Measurements from ENCODE around the gene RPL22. TPM values are rescaled to one million over a fixed set of nuclear protein-coding genes. Genes with fewer than 3 reads are reported as not detected.

Gene RPL22
- total and polyA plus RNA-seq, 2 of the 4 experiments (the other 2 are of a cell fraction): 26.2 to 131 TPM

DNA sequence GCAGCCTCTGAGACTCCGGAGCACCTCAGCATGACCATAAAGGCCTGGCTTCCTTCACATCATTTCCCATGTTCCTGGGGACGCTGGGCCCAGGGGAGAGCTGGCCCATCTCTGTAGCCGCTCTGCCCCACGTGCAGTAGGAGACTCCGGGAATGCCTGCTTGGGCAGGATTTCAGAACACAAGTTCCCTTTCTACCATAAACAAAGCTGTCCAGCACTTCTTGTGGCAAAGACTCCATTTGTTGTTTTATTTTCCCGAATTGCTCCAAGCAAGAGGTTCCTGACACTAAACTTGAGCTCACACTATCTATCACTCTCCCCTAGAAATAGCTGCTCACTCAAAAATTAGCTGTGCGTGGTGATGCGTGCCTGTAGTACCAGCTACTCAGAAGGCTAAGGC is 41.2 kb downstream of the RPL22 start:
- Histone ChIP-seq H3K14ac (replicated peaks; ENCODE audit: low read depth, low read length) (no peak overlapping the region), H3K9ac (ENCODE audit: low read depth, low read length) (no peak overlapping the region), H3K27me3 (ENCODE audit: control insufficient read depth, insufficient read depth, low read length) (peaks cover 10% of the 10 kb centered on the region; the same call in 1 of the 2 replicates), H3K56ac (ENCODE audit: extremely low read depth, insufficient read depth, low read length) (no peak overlapping the region), H3K27ac (ENCODE audit: insufficient read depth, low read length) (no peak overlapping the region), H3K4ac (ENCODE audit: low read depth, low read length) (no peak overlapping the region), H3K4me2 (ENCODE audit: low read depth, low read length) (no peak overlapping the region), H3K4me3 (ENCODE audit: insufficient read depth, low read depth, low read length) (no peak overlapping the region), H2AK9ac (replicated peaks; ENCODE audit: low read depth, low read length, poor library complexity) (peak overlapping the region; percentile 16), H3K79me1 (ENCODE audit: low read depth in 1 of 2, low read length in 2 of 2) (no peaks in the 10 kb centered on the region), H4K20me1 (ENCODE audit: insufficient read depth, low read length) (peaks cover 3% of the 10 kb centered on the region; the same call in 1 of the 2 replicates), H3K23ac (ENCODE audit: low read depth, low read length) (no peak overlapping the region), H2BK120ac (ENCODE audit: low read depth, low read length) (no peak overlapping the region), H2BK15ac (ENCODE audit: low read depth, low read length) (no peak overlapping the region), H4K5ac (ENCODE audit: low read depth, low read length) (no peak overlapping the region), H4K91ac (ENCODE audit: insufficient read depth, low read depth, low read length) (no peak overlapping the region), H2BK5ac (ENCODE audit: low read depth, low read length, poor library complexity, severe bottlenecking) (no peak overlapping the region), H3K4me1 (ENCODE audit: control insufficient read depth, insufficient read depth, low read length) (no peaks in the 10 kb centered on the region), H2BK20ac (ENCODE audit: low read depth, low read length) (no peak overlapping the region), H4K8ac (ENCODE audit: low read depth in 2 of 2, low read length in 2 of 2) (no peak overlapping the region), H3K18ac (ENCODE audit: low read depth, low read length) (no peak overlapping the region), H2AFZ (replicated peaks; ENCODE audit: low read length, poor library complexity) (peak overlapping the region; percentile 43), H3K36me3 (ENCODE audit: control insufficient read depth, insufficient read depth, low read length) (no peaks in the 10 kb centered on the region), H3K9me3 (ENCODE audit: control insufficient read depth, insufficient read depth, low read length) (no peaks in the 10 kb centered on the region), H2AK5ac (ENCODE audit: low read depth, low read length) (no peak overlapping the region), H3K9me1 (ENCODE audit: insufficient read depth, low read length) (no peaks in the 10 kb centered on the region)
- dilution Hi-C loops (cut with HindIII; ENCODE audit: low sequenced_read_pairs, unreplicated experiment) (no loop called here), intact Hi-C loops (cut with micrococcal nuclease) (no loop called here), in situ Hi-C loops (cut with MboI; ENCODE audit: low sequenced_read_pairs) (no loop called here)
- no peak for TF ChIP-seq MAFK (IDR thresholded peaks at IDR 0.05; ENCODE audit: low read depth, low read length)
- TF ChIP-seq RFX5 (IDR thresholded peaks at IDR 0.05; ENCODE audit: low read depth, low read length): no peak
- no peak for TF ChIP-seq RCOR1 (IDR thresholded peaks at IDR 0.05; ENCODE audit: insufficient replicate concordance, low read length)
- TF ChIP-seq RAD21 (IDR thresholded peaks at IDR 0.05; ENCODE audit: low read length): no peak
- TF ChIP-seq SMC3 (IDR thresholded peaks at IDR 0.05; ENCODE audit: low read depth, low read length): no peak
- TF ChIP-seq CEBPB (IDR thresholded peaks at IDR 0.05; ENCODE audit: low read depth, low read length): no peak
- no peak for TF ChIP-seq POLR2A (IDR thresholded peaks at IDR 0.05; ENCODE audit: low read depth, low read length)
- no peak for TF ChIP-seq BHLHE40 (IDR thresholded peaks at IDR 0.05; ENCODE audit: low read depth, low read length)
- no peak for TF ChIP-seq NFE2L2 (IDR thresholded peaks at IDR 0.05; ENCODE audit: low read depth, low read length)
- TF ChIP-seq, protein P1, sequence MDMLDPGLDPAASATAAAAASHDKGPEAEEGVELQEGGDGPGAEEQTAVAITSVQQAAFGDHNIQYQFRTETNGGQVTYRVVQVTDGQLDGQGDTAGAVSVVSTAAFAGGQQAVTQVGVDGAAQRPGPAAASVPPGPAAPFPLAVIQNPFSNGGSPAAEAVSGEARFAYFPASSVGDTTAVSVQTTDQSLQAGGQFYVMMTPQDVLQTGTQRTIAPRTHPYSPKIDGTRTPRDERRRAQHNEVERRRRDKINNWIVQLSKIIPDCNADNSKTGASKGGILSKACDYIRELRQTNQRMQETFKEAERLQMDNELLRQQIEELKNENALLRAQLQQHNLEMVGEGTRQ (IDR thresholded peaks at IDR 0.05; ENCODE audit: low read depth, low read length): no peak
- no peak for TF ChIP-seq MAZ (IDR thresholded peaks at IDR 0.05; ENCODE audit: borderline replicate concordance, low read depth, low read length)
- no peak for TF ChIP-seq MXI1 (IDR thresholded peaks at IDR 0.05; ENCODE audit: borderline replicate concordance, low read depth, low read length)
- no peak for TF ChIP-seq FOS (IDR thresholded peaks at IDR 0.05; ENCODE audit: low read depth, low read length)
- TF ChIP-seq, protein P2, sequence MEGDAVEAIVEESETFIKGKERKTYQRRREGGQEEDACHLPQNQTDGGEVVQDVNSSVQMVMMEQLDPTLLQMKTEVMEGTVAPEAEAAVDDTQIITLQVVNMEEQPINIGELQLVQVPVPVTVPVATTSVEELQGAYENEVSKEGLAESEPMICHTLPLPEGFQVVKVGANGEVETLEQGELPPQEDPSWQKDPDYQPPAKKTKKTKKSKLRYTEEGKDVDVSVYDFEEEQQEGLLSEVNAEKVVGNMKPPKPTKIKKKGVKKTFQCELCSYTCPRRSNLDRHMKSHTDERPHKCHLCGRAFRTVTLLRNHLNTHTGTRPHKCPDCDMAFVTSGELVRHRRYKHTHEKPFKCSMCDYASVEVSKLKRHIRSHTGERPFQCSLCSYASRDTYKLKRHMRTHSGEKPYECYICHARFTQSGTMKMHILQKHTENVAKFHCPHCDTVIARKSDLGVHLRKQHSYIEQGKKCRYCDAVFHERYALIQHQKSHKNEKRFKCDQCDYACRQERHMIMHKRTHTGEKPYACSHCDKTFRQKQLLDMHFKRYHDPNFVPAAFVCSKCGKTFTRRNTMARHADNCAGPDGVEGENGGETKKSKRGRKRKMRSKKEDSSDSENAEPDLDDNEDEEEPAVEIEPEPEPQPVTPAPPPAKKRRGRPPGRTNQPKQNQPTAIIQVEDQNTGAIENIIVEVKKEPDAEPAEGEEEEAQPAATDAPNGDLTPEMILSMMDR (conservative IDR thresholded peaks at IDR 0.05; ENCODE audit: low read depth, low read length): no peak
- TF ChIP-seq, protein P3, sequence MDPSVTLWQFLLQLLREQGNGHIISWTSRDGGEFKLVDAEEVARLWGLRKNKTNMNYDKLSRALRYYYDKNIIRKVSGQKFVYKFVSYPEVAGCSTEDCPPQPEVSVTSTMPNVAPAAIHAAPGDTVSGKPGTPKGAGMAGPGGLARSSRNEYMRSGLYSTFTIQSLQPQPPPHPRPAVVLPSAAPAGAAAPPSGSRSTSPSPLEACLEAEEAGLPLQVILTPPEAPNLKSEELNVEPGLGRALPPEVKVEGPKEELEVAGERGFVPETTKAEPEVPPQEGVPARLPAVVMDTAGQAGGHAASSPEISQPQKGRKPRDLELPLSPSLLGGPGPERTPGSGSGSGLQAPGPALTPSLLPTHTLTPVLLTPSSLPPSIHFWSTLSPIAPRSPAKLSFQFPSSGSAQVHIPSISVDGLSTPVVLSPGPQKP (IDR thresholded peaks at IDR 0.05; ENCODE audit: borderline replicate concordance, low read depth, low read length): no peak
- no peak for TF ChIP-seq CHD1 (IDR thresholded peaks at IDR 0.05; ENCODE audit: low read depth, low read length)
- BruUV-seq (replicated peaks): no TSS peak
- ChIA-PET POLR2A (ENCODE audit: unreplicated experiment) (no interaction called here), CTCF (no interaction called here)
- no peak for ATAC-seq (ENCODE audit: low read depth)
- 80% methylated on average over 1 of the region's 8 CpGs; no CpG with 5 or more reads in 1 of the 2 experiments for WGBS, 2 experiments (ENCODE audit: extremely low coverage in 2 of 2, insufficient read length in 1 of 2)
- DNase-seq: no peak

Measured in IMR-90 (cell line).